Mucosa of gallbladder (tissue), 1 donor: Measurements from ENCODE around the gene COPS4. TPM values are rescaled to one million over a fixed set of nuclear protein-coding genes. Genes with fewer than 3 reads are reported as not detected.
"Not testable (repeated sequence)": the region's sequence is repeated elsewhere in the genome, so short reads cannot be mapped to it uniquely, and the experiment has no call there.

Experiments
- DNase-seq: peaks from one replicate; pipeline ENCODE4 v3.0.0-alpha.2; 2020; ENCODE audit warnings: low spot score
- total RNA-seq: library from RNA; stranded (reverse); gene quantifications from one replicate; pipeline ENCODE4 v1.2.1, GENCODE V29; 2021
- donor health status: DM: no; HTN: no; CAD: no.

Gene COPS4
- total RNA-seq, 1 donor from 2014 or later: 31.5 TPM

GRCh38 chr4:83083925-83084475, 49.0 kb downstream of the COPS4 start:
- no peak for DNase-seq

- not testable (repeated sequence) for DNase-seq
These were observed 50.0 kb downstream of the COPS4 start for GRCh38 chr4:83084956-83085355.

GRCh38 chr4:83089410-83090157, 54.6 kb downstream of the COPS4 start:
- DNase-seq: no peak

- no peak for DNase-seq
These were observed 58.2 kb downstream of the COPS4 start for GRCh38 chr4:83093060-83093640.

- no peak for DNase-seq
These were observed 61.4 kb downstream of the COPS4 start for GRCh38 chr4:83096397-83096796.

- DNase-seq: no peak
These were observed 70.0 kb downstream of the COPS4 start for GRCh38 chr4:83104991-83105390.

GRCh38 chr4:83107631-83108030, 72.6 kb downstream of the COPS4 start:
- DNase-seq: no peak

- DNase-seq: no peak
These were observed 73.3 kb downstream of the COPS4 start for GRCh38 chr4:83108101-83108861.

GRCh38 chr4:83109480-83110222, 74.7 kb downstream of the COPS4 start:
- DNase-seq: no peak

GRCh38 chr4:83110223-83110945, 75.4 kb downstream of the COPS4 start:
- peak; percentile 85 for DNase-seq

GRCh38 chr4:83110970-83111750, 76.2 kb downstream of the COPS4 start:
- DNase-seq: no peak

- DNase-seq: not testable (repeated sequence)
These were observed 76.8 kb downstream of the COPS4 start for GRCh38 chr4:83111751-83112141.

- DNase-seq: no peak
These were observed 77.2 kb downstream of the COPS4 start for GRCh38 chr4:83112231-83112630.

- no peak for DNase-seq
These were observed 77.9 kb downstream of the COPS4 start for GRCh38 chr4:83112678-83113428.

GRCh38 chr4:83113429-83113786, 78.4 kb downstream of the COPS4 start:
- DNase-seq: no peak

GRCh38 chr4:83114576-83114975, 79.6 kb downstream of the COPS4 start, which contains the start of gene PLAC8:
TSS of gene PLAC8 (minus strand) at chr4:83114729. CDS start at chr4:83107921, 6,808 bp downstream.
- DNase-seq: no peak

GRCh38 chr4:83115000-83115399, 80.0 kb downstream of the COPS4 start:
- DNase-seq: no peak

- no peak for DNase-seq
These were observed 80.8 kb downstream of the COPS4 start for GRCh38 chr4:83115656-83116285.

GRCh38 chr4:83118869-83119268, 83.9 kb downstream of the COPS4 start:
- DNase-seq: no peak
